Measurements from ENCODE around the gene MRPS14. TPM values are rescaled to one million over a fixed set of nuclear protein-coding genes. Genes with fewer than 3 reads are reported as not detected.

The MRPS14 gene
- total RNA-seq, 2 donors from 2014 or later = 30.4 to 36.2 TPM

- no peak overlapping the region for H3K27ac ChIP-seq
- intact Hi-C loops (cut with DNase I) = no loop called here
- no peak for TF ChIP-seq CTCF (IDR thresholded peaks at IDR 0.05)
- H3K4me3 ChIP-seq = no peak overlapping the region
- no peaks in the 10 kb centered on the region for H3K27me3 ChIP-seq
- H3K4me1 ChIP-seq = no peaks in the 10 kb centered on the region
- no peak overlapping the region for H3K9ac ChIP-seq (ENCODE audit: low read depth in 2 of 2, low read length in 2 of 2)
- H3K9me3 ChIP-seq = no peaks in the 10 kb centered on the region
- H3K36me3 ChIP-seq = no peaks in the 10 kb centered on the region
- DNase-seq = no peak
Measured at GRCh38 chr1:174974711-174975119, 48.5 kb downstream of the MRPS14 start.

- no peaks in the 10 kb centered on the region for H3K9me3 ChIP-seq
- no peak for DNase-seq
- no peak overlapping the region for H3K4me3 ChIP-seq
- no peaks in the 10 kb centered on the region for H3K36me3 ChIP-seq
- no peak for TF ChIP-seq CTCF (IDR thresholded peaks at IDR 0.05)
- H3K9ac ChIP-seq (ENCODE audit: low read depth in 2 of 2, low read length in 2 of 2) = no peak overlapping the region
- H3K27ac ChIP-seq = no peak overlapping the region
- H3K4me1 ChIP-seq = no peaks in the 10 kb centered on the region
- H3K27me3 ChIP-seq = no peaks in the 10 kb centered on the region
- intact Hi-C loops (cut with DNase I) = no loop called here
Measured at GRCh38 chr1:174971902-174972301, 51.3 kb downstream of the MRPS14 start.

GRCh38 chr1:174971466-174971865, 51.8 kb downstream of the MRPS14 start:
- H3K36me3 ChIP-seq = no peaks in the 10 kb centered on the region
- H3K27me3 ChIP-seq = no peaks in the 10 kb centered on the region
- DNase-seq = no peak
- no peak overlapping the region for H3K9ac ChIP-seq (ENCODE audit: low read depth in 2 of 2, low read length in 2 of 2)
- H3K4me3 ChIP-seq = no peak overlapping the region
- no peak overlapping the region for H3K27ac ChIP-seq
- H3K9me3 ChIP-seq = no peaks in the 10 kb centered on the region
- no peak for TF ChIP-seq CTCF (IDR thresholded peaks at IDR 0.05)
- no peaks in the 10 kb centered on the region for H3K4me1 ChIP-seq
- intact Hi-C loops (cut with DNase I) = no loop called here

GRCh38 chr1:174969977-174970376, 53.2 kb downstream of the MRPS14 start:
- H3K27me3 ChIP-seq = no peaks in the 10 kb centered on the region
- H3K4me3 ChIP-seq = no peak overlapping the region
- H3K27ac ChIP-seq = no peak overlapping the region
- no peak for TF ChIP-seq CTCF (IDR thresholded peaks at IDR 0.05)
- no peak overlapping the region for H3K9ac ChIP-seq (ENCODE audit: low read depth in 2 of 2, low read length in 2 of 2)
- intact Hi-C loops (cut with DNase I) = no loop called here
- no peak for DNase-seq
- H3K36me3 ChIP-seq = no peaks in the 10 kb centered on the region
- no peaks in the 10 kb centered on the region for H3K9me3 ChIP-seq
- H3K4me1 ChIP-seq = peaks cover 7% of the 10 kb centered on the region

GRCh38 chr1:174968750-174969244, 54.4 kb downstream of the MRPS14 start:
- DNase-seq = no peak
- intact Hi-C loops (cut with DNase I) = no loop called here

More at GRCh38 chr1:174968750-174969244, 54.4 kb downstream of the MRPS14 start:
- peak overlapping the region; percentile 62 for H3K27ac ChIP-seq
- H3K4me1 ChIP-seq = peaks cover 12% of the 10 kb centered on the region
- H3K36me3 ChIP-seq = no peaks in the 10 kb centered on the region
- TF ChIP-seq CTCF (IDR thresholded peaks at IDR 0.05) = no peak
- no peak overlapping the region for H3K4me3 ChIP-seq
- H3K27me3 ChIP-seq = no peaks in the 10 kb centered on the region
- H3K9me3 ChIP-seq = no peaks in the 10 kb centered on the region
- no peak overlapping the region for H3K9ac ChIP-seq (ENCODE audit: low read depth in 2 of 2, low read length in 2 of 2)

Data from colonic mucosa (tissue), 4 donors.